ENCODE results near the gene ARL8B. TPM values are rescaled to one million over a fixed set of nuclear protein-coding genes. Genes with fewer than 3 reads are reported as not detected.

Gene ARL8B
- total and polyA plus RNA-seq, 2 of the 8 experiments (the other 6 are each of a cell fraction or from before 2014, with no cell fraction given): 14.5 to 27.8 TPM

GRCh38 chr3:5155241-5155640 lies 33.1 kb downstream of the ARL8B start:
- H2BK20ac ChIP-seq (ENCODE audit: low read length): no peak overlapping the region
- H3K4ac ChIP-seq (replicated peaks; ENCODE audit: insufficient read length, low read depth, low read length): no peak overlapping the region
- H3K18ac ChIP-seq (ENCODE audit: extremely low read depth, low read length): no peak overlapping the region
- ChIA-PET CTCF (ENCODE audit: partially characterized antibody) (interaction anchor here (1.4 kb wide), 1 partner anchor 78 kb away, joined by 3 read pairs; no protein-coding TSS in a partner anchor), POLR2A (ENCODE audit: partially characterized antibody) (no interaction called here)
- H2BK120ac ChIP-seq (replicated peaks; ENCODE audit: low read depth, low read length): no peak overlapping the region
- H3K23me2 ChIP-seq (ENCODE audit: low read depth, low read length): no peaks in the 10 kb centered on the region
- H4K91ac ChIP-seq (replicated peaks; ENCODE audit: insufficient read length, low read length): no peak overlapping the region
- DNase-seq (ENCODE audit: low read depth in 1 of 2, low spot score in 2 of 2) (no peak), FAIRE-seq (no peak)
- no peak overlapping the region for H4K8ac ChIP-seq (ENCODE audit: extremely low read depth, insufficient read depth, low read length)
- no peak overlapping the region for H3K14ac ChIP-seq (ENCODE audit: insufficient read length)
- no peak overlapping the region for H3K27ac ChIP-seq (ENCODE audit: low read depth, low read length)
- H4K5ac ChIP-seq (ENCODE audit: insufficient read length, low read depth, low read length): no peak overlapping the region
- H3K4me1 ChIP-seq (replicated peaks in 1 of 4; ENCODE audit: control insufficient read depth in 3 of 4, insufficient read depth in 4 of 4, low read length in 3 of 4): peaks cover 0 to 4% (median 0%) of the 10 kb centered on the region in 4 experiments; a peak in 3 of 7 replicates
- peaks cover 5% of the 10 kb centered on the region; the same call in 1 of the 2 replicates for H3K79me1 ChIP-seq (ENCODE audit: low read depth, low read length)
- H3K23ac ChIP-seq (ENCODE audit: insufficient read length): no peak overlapping the region
- H3K79me2 ChIP-seq (ENCODE audit: control insufficient read depth in 1 of 2, insufficient read depth in 2 of 2, low read length in 2 of 2): peaks cover 0 to 93% of the 10 kb centered on the region in 2 experiments; a peak in 3 of 4 replicates
- H2AK5ac ChIP-seq (ENCODE audit: low read depth, low read length): no peak overlapping the region
- no peaks in the 10 kb centered on the region for H3K27me3 ChIP-seq (replicated peaks in 1 of 4; ENCODE audit: control insufficient read depth in 3 of 4, extremely low read depth in 1 of 4, insufficient read depth in 3 of 4, low read length in 3 of 4)
- H3K4me3 ChIP-seq (ENCODE audit: extremely low read depth in 1 of 4, insufficient read depth in 2 of 4, low read depth in 3 of 4, low read length in 4 of 4): no peak overlapping the region
- no peak overlapping the region for H3K9ac ChIP-seq (replicated peaks in 1 of 4; ENCODE audit: extremely low read depth in 1 of 4, low read depth in 3 of 4, low read length in 3 of 4)
- no peak overlapping the region for H2BK12ac ChIP-seq (ENCODE audit: low read depth, low read length)
- H3K36me3 ChIP-seq (ENCODE audit: control insufficient read depth in 2 of 4, insufficient read depth in 4 of 4, low read length in 3 of 4): no peaks in the 10 kb centered on the region
- no peak for TF ChIP-seq PHF8 (conservative IDR thresholded peaks at IDR 0.05; ENCODE audit: low read depth, low read length)
- TF ChIP-seq KDM1A (IDR thresholded peaks at IDR 0.05; ENCODE audit: borderline replicate concordance, low read length): no peak
- TF ChIP-seq KDM5A (IDR thresholded peaks at IDR 0.05; ENCODE audit: low read length): no peak
- TF ChIP-seq CREB1 (IDR thresholded peaks at IDR 0.05): no peak
- no peak for TF ChIP-seq RXRA (IDR thresholded peaks at IDR 0.05; ENCODE audit: insufficient read depth, low read depth, low read length)
- TF ChIP-seq FOSL1 (IDR thresholded peaks at IDR 0.05; ENCODE audit: insufficient read depth, low read depth, low read length): no peak
- TF ChIP-seq RAD21 (IDR thresholded peaks at IDR 0.05 in 1 of 2, conservative IDR thresholded peaks at IDR 0.05 in 1 of 2; ENCODE audit: low read depth in 2 of 2, low read length in 2 of 2): no peak
- no peak for TF ChIP-seq BRCA1 (IDR thresholded peaks at IDR 0.05; ENCODE audit: low read depth, low read length)
- no peak for TF ChIP-seq CTBP2 (IDR thresholded peaks at IDR 0.05; ENCODE audit: borderline replicate concordance, insufficient read depth, insufficient read length, low read length)
- TF ChIP-seq POLR2A (IDR thresholded peaks at IDR 0.05; ENCODE audit: control extremely low read depth in 1 of 2, low read depth in 2 of 2, low read length in 2 of 2): no peak
- no peak for TF ChIP-seq NANOG (IDR thresholded peaks at IDR 0.05; ENCODE audit: insufficient read depth, low read depth, low read length, poor library complexity, severe bottlenecking)
- no peak for TF ChIP-seq MAX (IDR thresholded peaks at IDR 0.05)
- TF ChIP-seq CBX8 (IDR thresholded peaks at IDR 0.05; ENCODE audit: borderline replicate concordance, low read depth, low read length): no peak
- H2BK15ac ChIP-seq (ENCODE audit: low read length): no peak overlapping the region
- no peak overlapping the region for H2AFZ ChIP-seq (ENCODE audit: low read length)
- peaks cover 0 to 4% of the 10 kb centered on the region in 2 experiments for H4K20me1 ChIP-seq (replicated peaks in 1 of 2; ENCODE audit: control insufficient read depth in 1 of 2, insufficient read depth in 2 of 2, low read length in 2 of 2)
- no peak overlapping the region for H2BK5ac ChIP-seq (ENCODE audit: low read depth, low read length)
- no peak overlapping the region for H3K4me2 ChIP-seq (ENCODE audit: insufficient read depth in 1 of 2, low read depth in 2 of 2, low read length in 2 of 2)
- H3K9me3 ChIP-seq (ENCODE audit: insufficient read depth in 2 of 2, low read depth in 1 of 2, low read length in 1 of 2): no peaks in the 10 kb centered on the region
- H3K56ac ChIP-seq (replicated peaks; ENCODE audit: insufficient read length, low read depth, low read length): no peak overlapping the region

All from H1 (cell line).